Caco-2 (cell line): Measurements from ENCODE around the gene ANKMY1. TPM values are rescaled to one million over a fixed set of nuclear protein-coding genes. Genes with fewer than 3 reads are reported as not detected.

Experiments
- BruUV-seq: library from RNA; stranded (reverse); fragments of 400-500 nt; replicated peaks from 2 replicates; lab custom pipeline; 2021; lab: Mats Ljungman, UMichigan
- CTCF ChIA-PET: fragments of 300-600 bp; sonication (Branson Sonifier 250); formaldehyde crosslinking; loops from one replicate; lab custom pipeline; 2022; ENCODE audit warnings: antibody characterized with exemption; lab: Charles Lee
- POLR2A ChIA-PET: fragments of 300-600 bp; sonication (Branson Sonifier 250); formaldehyde crosslinking; loops from one replicate; lab custom pipeline; 2022; ENCODE audit warnings: antibody characterized with exemption; lab: Charles Lee
- DNase-seq, 2 experiments: peaks; one replicate each; pipeline versions ENCODE4 v3.0.0 to v3.0.0-alpha.2; 2020 to 2022
- H3K27me3 ChIP-seq: replicated peaks from 2 replicates; pipeline ENCODE4 v1.6.0; 2011; ENCODE audit warnings: low read length; ENCODE audit not compliant: control insufficient read depth, insufficient read depth
- H3K36me3 ChIP-seq: 2 replicates; pipeline ENCODE4 v1.5.1; 2011; ENCODE audit warnings: low read length; ENCODE audit not compliant: control insufficient read depth, insufficient read depth
- H3K4me1 ChIP-seq: fragments of 250-450 bp; sonication (Bioruptor Pico); 2 replicates; pipeline ENCODE4 v1.5.1; 2020; ENCODE audit warnings: mild to moderate bottlenecking
- H3K4me3 ChIP-seq: 2 replicates; pipeline ENCODE4 v1.5.1; 2011; ENCODE audit warnings: low read depth, mild to moderate bottlenecking, control low read depth, low read length
- H3K9me3 ChIP-seq: fragments of 250-450 bp; sonication (Bioruptor Pico); 2 replicates; pipeline ENCODE4 v1.5.1; 2020; ENCODE audit warnings: mild to moderate bottlenecking, moderate library complexity
- H3K27ac Mint-ChIP-seq: one replicate; pipeline ENCODE4 v1.8.0; 2022; ENCODE audit warnings: mixed read lengths; ENCODE audit not compliant: unreplicated experiment
- H3K27me3 Mint-ChIP-seq: one replicate; pipeline ENCODE4 v1.8.0; 2022; ENCODE audit warnings: mixed read lengths; ENCODE audit not compliant: insufficient read depth, unreplicated experiment
- H3K36me3 Mint-ChIP-seq: one replicate; pipeline ENCODE4 v1.8.0; 2022; ENCODE audit warnings: mild to moderate bottlenecking, mixed read lengths; ENCODE audit not compliant: insufficient read depth, unreplicated experiment
- H3K4me1 Mint-ChIP-seq: one replicate; pipeline ENCODE4 v1.8.0; 2022; ENCODE audit warnings: low read depth, mixed read lengths; ENCODE audit not compliant: unreplicated experiment
- H3K4me3 Mint-ChIP-seq: one replicate; pipeline ENCODE4 v1.8.0; 2022; ENCODE audit warnings: mild to moderate bottlenecking, moderate library complexity, mixed read lengths; ENCODE audit not compliant: unreplicated experiment
- H3K9me3 Mint-ChIP-seq: one replicate; pipeline ENCODE4 v1.8.0; 2022; ENCODE audit warnings: mixed read lengths; ENCODE audit not compliant: unreplicated experiment
- CTCF ChIP-seq, 2 experiments: fragments of 200-600 bp in 1 of 2; IDR thresholded peaks; 1 replicate in 1 of 2; 2 replicates in 1 of 2; pipeline versions ENCODE4 v1.5.1 to v1.8.0; 2011 to 2022; ENCODE audit warnings: antibody characterized with exemption in 1 of 2, control low read depth in 1 of 2, inconsistent platforms in 1 of 2, low read depth in 1 of 2, low read length in 1 of 2, mild to moderate bottlenecking in 1 of 2, moderate library complexity in 1 of 2; ENCODE audit not compliant: insufficient read depth in 1 of 2, severe bottlenecking in 1 of 2, unreplicated experiment in 1 of 2
- intact Hi-C: fragments of 100-400 bp; cut with micrococcal nuclease; formaldehyde crosslinking; loops from one replicate; pipeline ENCODE4 v1.10.0; 2022; ENCODE audit not compliant: unreplicated experiment
- microRNA-seq: library from miRNA; unstranded; fragments of <30 nt; microRNA quantifications from one replicate; pipeline ENCODE4 v1.2.0, GENCODE V29; 2022
- total RNA-seq: library from RNA; stranded (reverse); gene quantifications from 2 replicates; pipeline ENCODE4 v1.2.3, GENCODE V29; 2022

ANKMY1 gene
- total RNA-seq, 1 experiment from 2014 or later: 12.2 TPM

- no TSS peak for BruUV-seq
- no peak overlapping the region for H3K27ac Mint-ChIP-seq
- H3K9me3 ChIP-seq: no peaks in the 10 kb centered on the region
- no peak overlapping the region for H3K4me3 ChIP-seq
- H3K4me3 Mint-ChIP-seq: no peak overlapping the region
- no peaks in the 10 kb centered on the region for H3K4me1 Mint-ChIP-seq
- no peaks in the 10 kb centered on the region for H3K9me3 Mint-ChIP-seq
- H3K27me3 Mint-ChIP-seq: no peaks in the 10 kb centered on the region
- H3K36me3 Mint-ChIP-seq: no peaks in the 10 kb centered on the region
- POLR2A ChIA-PET: no interaction called here
- H3K27me3 ChIP-seq: no peaks in the 10 kb centered on the region
- DNase-seq: peak in 1 of 2 experiments; percentile 17
- intact Hi-C loops: no loop called here
- CTCF ChIA-PET: no interaction called here
- no peak for TF ChIP-seq CTCF (IDR thresholded peaks at IDR 0.05; ENCODE audit: insufficient read depth in 1 of 2, low read depth in 1 of 2, low read length in 1 of 2, severe bottlenecking in 1 of 2, unreplicated experiment in 1 of 2)
- no peaks in the 10 kb centered on the region for H3K36me3 ChIP-seq
- no peaks in the 10 kb centered on the region for H3K4me1 ChIP-seq
Observed at GRCh38 chr2:240431271-240431660, 126.5 kb downstream of the ANKMY1 start.

DNA sequence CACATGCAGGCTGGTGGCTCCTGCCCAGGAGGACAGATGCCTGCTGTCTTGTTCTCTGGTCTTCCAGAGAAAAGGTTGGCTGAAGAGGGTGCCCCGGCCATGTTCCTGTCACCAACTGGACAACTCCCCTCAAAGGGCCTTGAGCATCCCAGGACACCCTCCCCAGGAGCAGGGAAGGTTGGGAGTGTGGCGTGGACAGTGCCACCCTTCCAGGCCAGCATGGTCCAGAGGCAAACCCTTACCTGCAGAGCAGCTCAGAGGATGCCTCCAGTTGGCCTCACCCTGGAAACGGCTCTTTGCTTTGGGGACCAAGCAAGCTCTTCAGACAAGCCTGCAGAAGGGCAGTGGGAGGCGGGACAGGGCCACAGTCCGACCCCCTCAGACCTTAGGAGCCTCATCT, 127.2 kb downstream of the ANKMY1 start:
- Mint-ChIP-seq H3K27ac (no peak overlapping the region), H3K9me3 (no peaks in the 10 kb centered on the region), H3K27me3 (no peaks in the 10 kb centered on the region), H3K4me3 (no peak overlapping the region), H3K4me1 (no peaks in the 10 kb centered on the region), H3K36me3 (no peaks in the 10 kb centered on the region)
- Histone ChIP-seq H3K36me3 (no peaks in the 10 kb centered on the region), H3K4me3 (no peak overlapping the region), H3K27me3 (no peaks in the 10 kb centered on the region), H3K4me1 (no peaks in the 10 kb centered on the region), H3K9me3 (no peaks in the 10 kb centered on the region)
- CTCF ChIA-PET: no interaction called here
- no peak for TF ChIP-seq CTCF (IDR thresholded peaks at IDR 0.05; ENCODE audit: insufficient read depth in 1 of 2, low read depth in 1 of 2, low read length in 1 of 2, severe bottlenecking in 1 of 2, unreplicated experiment in 1 of 2)
- no TSS peak for BruUV-seq
- intact Hi-C loops: no loop called here
- peak in 1 of 2 experiments; percentile 19 for DNase-seq
- POLR2A ChIA-PET: no interaction called here

- Mint-ChIP-seq H3K27ac (no peak overlapping the region), H3K9me3 (no peaks in the 10 kb centered on the region), H3K4me1 (no peaks in the 10 kb centered on the region), H3K4me3 (no peak overlapping the region), H3K27me3 (no peaks in the 10 kb centered on the region), H3K36me3 (no peaks in the 10 kb centered on the region)
- no peak overlapping the region for H3K4me3 ChIP-seq
- no peaks in the 10 kb centered on the region for H3K36me3 ChIP-seq
- intact Hi-C loops: no loop called here
- no peaks in the 10 kb centered on the region for H3K9me3 ChIP-seq
- ChIA-PET CTCF (no interaction called here), POLR2A (no interaction called here)
- DNase-seq: peak in 1 of 2 experiments; percentile 54
- no peaks in the 10 kb centered on the region for H3K4me1 ChIP-seq
- TF ChIP-seq CTCF (IDR thresholded peaks at IDR 0.05; ENCODE audit: insufficient read depth in 1 of 2, low read depth in 1 of 2, low read length in 1 of 2, severe bottlenecking in 1 of 2, unreplicated experiment in 1 of 2): no peak
- BruUV-seq: no TSS peak
- no peaks in the 10 kb centered on the region for H3K27me3 ChIP-seq
Observed at GRCh38 chr2:240429872-240430491, 127.8 kb downstream of the ANKMY1 start.

Small RNAs within 50 kb of the gene (microRNA-seq; reads per million reads assigned to microRNA genes)
- 517 reads per million, percentile 82 among the genes with 10 or more reads in this experiment for gene MIR149

Other genes with a start within 250 kb of the ANKMY1 start
- gene GPC1, start 122.3 kb downstream of the ANKMY1 start, total RNA-seq: 39.9 and 45.2 TPM in 2 replicates
- gene DUSP28, start 2.4 kb upstream of the ANKMY1 start, total RNA-seq: 2.2 and 2.3 TPM in 2 replicates
- 22.6 and 25.6 TPM in 2 replicates for gene RNPEPL1, start 10.5 kb upstream of the ANKMY1 start, total RNA-seq
- gene CAPN10, start 28.7 kb upstream of the ANKMY1 start, total RNA-seq: 27.8 and 30.9 TPM in 2 replicates
- gene GPR35, start 67.5 kb upstream of the ANKMY1 start, total RNA-seq: 21.3 and 21.5 TPM in 2 replicates
- gene AQP12B, start 124.9 kb upstream of the ANKMY1 start, total RNA-seq: not detected in 2 replicates
- gene AQP12A, start 133.9 kb upstream of the ANKMY1 start, total RNA-seq: not detected in 2 replicates